Panc1 (cell line): ENCODE measurements around the gene LARP7. TPM values are rescaled to one million over a fixed set of nuclear protein-coding genes. Genes with fewer than 3 reads are reported as not detected.

Source experiments
- ATAC-seq: fragments of 200-7000 bp; cut with Tn5 transposase; 2 replicates; pipeline ENCODE4 v1.9.1; 2020; ENCODE audit warnings: mild to moderate bottlenecking, moderate library complexity
- BruUV-seq: library from RNA; stranded (reverse); fragments of 400-500 nt; replicated peaks from 2 replicates; lab custom pipeline; 2021; lab: Mats Ljungman, UMichigan
- CTCF ChIA-PET: fragments of 300-600 bp; sonication (Branson Sonifier 250); formaldehyde crosslinking; loops from one replicate; lab custom pipeline; 2022; ENCODE audit warnings: antibody characterized with exemption; lab: Charles Lee
- POLR2A ChIA-PET: fragments of 300-600 bp; sonication (Branson Sonifier 250); formaldehyde crosslinking; loops from one replicate; lab custom pipeline; 2022; ENCODE audit warnings: antibody characterized with exemption; lab: Charles Lee
- DNase-seq: peaks from one replicate; pipeline ENCODE4 v3.0.0-alpha.2; 2010; ENCODE audit warnings: low read depth, low spot score
- H3K27ac ChIP-seq: 2 replicates; pipeline ENCODE4 v1.5.1; 2011; ENCODE audit warnings: mild to moderate bottlenecking, low read length, inconsistent platforms
- H3K27me3 ChIP-seq: fragments of 200-500 bp; sonication (Bioruptor generic); 2 replicates; pipeline ENCODE4 v1.6.0; 2014; ENCODE audit warnings: low read length, inconsistent platforms; ENCODE audit not compliant: control insufficient read depth, insufficient read depth
- H3K36me3 ChIP-seq: fragments of 200-500 bp; sonication (Bioruptor generic); 2 replicates; pipeline ENCODE4 v1.5.1; 2014; ENCODE audit warnings: inconsistent platforms, mild to moderate bottlenecking, low read length, moderate library complexity; ENCODE audit not compliant: control insufficient read depth, insufficient read depth
- H3K4me1 ChIP-seq: 2 replicates; pipeline ENCODE4 v1.5.1; 2011; ENCODE audit warnings: inconsistent platforms, mild to moderate bottlenecking, low read length, moderate library complexity; ENCODE audit not compliant: control insufficient read depth, insufficient read depth
- H3K4me3 ChIP-seq, 2 experiments: 2 replicates each; pipeline ENCODE4 v1.5.1; 2011 to 2012; ENCODE audit warnings: low read depth in 2 of 2, low read length in 2 of 2, mild to moderate bottlenecking in 2 of 2, inconsistent platforms in 1 of 2, moderate library complexity in 1 of 2
- H3K9me3 ChIP-seq: fragments of 200-500 bp; sonication (Bioruptor generic); 2 replicates; pipeline ENCODE4 v1.5.1; 2014; ENCODE audit warnings: low read depth, mild to moderate bottlenecking, inconsistent platforms, low read length, moderate library complexity; ENCODE audit not compliant: control insufficient read depth, insufficient read depth
- POLR2AphosphoS5 ChIP-seq: IDR thresholded peaks from 2 replicates; pipeline ENCODE4 v1.6.1; 2012; ENCODE audit warnings: mild to moderate bottlenecking, low read depth, low read length, moderate library complexity
- SIN3A ChIP-seq: IDR thresholded peaks from 2 replicates; pipeline ENCODE4 v1.6.1; 2012; ENCODE audit warnings: low read depth, mild to moderate bottlenecking, low read length, moderate library complexity, borderline replicate concordance; ENCODE audit not compliant: insufficient read depth
- TCF7L2 ChIP-seq: IDR thresholded peaks from 2 replicates; pipeline ENCODE4 v1.6.1; 2011; ENCODE audit warnings: mild to moderate bottlenecking, low read depth, low read length, inconsistent platforms
- in situ Hi-C: cut with HindIII; loops from 2 replicates; pipeline ENCODE4 v1.10.0; 2016; ENCODE audit warnings: low sequenced_read_pairs, low pct_unique_long_range_greater_than_20kb
- intact Hi-C: fragments of 100-400 bp; cut with micrococcal nuclease; formaldehyde crosslinking; loops from one replicate; pipeline ENCODE4 v1.10.0; 2022; ENCODE audit not compliant: unreplicated experiment
- total RNA-seq: library from RNA; stranded (reverse); gene quantifications from one replicate; pipeline ENCODE4 v1.2.1, GENCODE V29; 2021; ENCODE audit not compliant: unreplicated experiment
- TF ChIP-seq, protein P1 (sequence below), 2 experiments: IDR thresholded peaks; 2 replicates each; pipeline ENCODE4 v1.6.1; 2011 to 2012; ENCODE audit warnings: low read depth in 2 of 2, control low read depth in 1 of 2, low read length in 1 of 2, mild to moderate bottlenecking in 1 of 2, moderate library complexity in 1 of 2; ENCODE audit not compliant: insufficient read depth in 1 of 2
- TF ChIP-seq, protein P2 (sequence below): fragments of 450-650 bp; IDR thresholded peaks from 2 replicates; pipeline ENCODE4 v1.5.1; 2017; ENCODE audit warnings: mild to moderate bottlenecking

The LARP7 gene
- total RNA-seq, 1 experiment from 2014 or later: 21.7 TPM

DNA sequence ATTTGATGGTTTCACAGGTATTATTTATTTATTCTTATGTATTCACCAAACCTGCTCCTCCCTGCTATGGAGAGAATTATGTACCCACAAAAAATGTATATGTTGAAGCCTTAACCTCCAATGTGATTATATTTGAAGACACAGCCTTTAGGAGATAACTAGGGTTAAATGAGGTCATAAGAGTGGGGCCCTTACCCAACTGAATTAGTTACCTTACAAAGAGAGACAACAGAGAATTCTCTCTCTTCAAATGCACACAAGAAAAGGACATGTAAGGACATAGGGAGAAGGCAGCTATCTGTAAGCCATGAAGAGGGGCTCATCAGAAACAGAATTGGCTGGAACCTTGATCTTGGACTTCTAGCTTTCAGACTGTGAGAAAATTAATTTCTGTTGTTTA, 44.2 kb upstream of the LARP7 start:
- TF ChIP-seq POLR2AphosphoS5: no peak
- TF ChIP-seq TCF7L2: no peak
- no peak for TF ChIP-seq SIN3A
- TF ChIP-seq, protein P1, sequence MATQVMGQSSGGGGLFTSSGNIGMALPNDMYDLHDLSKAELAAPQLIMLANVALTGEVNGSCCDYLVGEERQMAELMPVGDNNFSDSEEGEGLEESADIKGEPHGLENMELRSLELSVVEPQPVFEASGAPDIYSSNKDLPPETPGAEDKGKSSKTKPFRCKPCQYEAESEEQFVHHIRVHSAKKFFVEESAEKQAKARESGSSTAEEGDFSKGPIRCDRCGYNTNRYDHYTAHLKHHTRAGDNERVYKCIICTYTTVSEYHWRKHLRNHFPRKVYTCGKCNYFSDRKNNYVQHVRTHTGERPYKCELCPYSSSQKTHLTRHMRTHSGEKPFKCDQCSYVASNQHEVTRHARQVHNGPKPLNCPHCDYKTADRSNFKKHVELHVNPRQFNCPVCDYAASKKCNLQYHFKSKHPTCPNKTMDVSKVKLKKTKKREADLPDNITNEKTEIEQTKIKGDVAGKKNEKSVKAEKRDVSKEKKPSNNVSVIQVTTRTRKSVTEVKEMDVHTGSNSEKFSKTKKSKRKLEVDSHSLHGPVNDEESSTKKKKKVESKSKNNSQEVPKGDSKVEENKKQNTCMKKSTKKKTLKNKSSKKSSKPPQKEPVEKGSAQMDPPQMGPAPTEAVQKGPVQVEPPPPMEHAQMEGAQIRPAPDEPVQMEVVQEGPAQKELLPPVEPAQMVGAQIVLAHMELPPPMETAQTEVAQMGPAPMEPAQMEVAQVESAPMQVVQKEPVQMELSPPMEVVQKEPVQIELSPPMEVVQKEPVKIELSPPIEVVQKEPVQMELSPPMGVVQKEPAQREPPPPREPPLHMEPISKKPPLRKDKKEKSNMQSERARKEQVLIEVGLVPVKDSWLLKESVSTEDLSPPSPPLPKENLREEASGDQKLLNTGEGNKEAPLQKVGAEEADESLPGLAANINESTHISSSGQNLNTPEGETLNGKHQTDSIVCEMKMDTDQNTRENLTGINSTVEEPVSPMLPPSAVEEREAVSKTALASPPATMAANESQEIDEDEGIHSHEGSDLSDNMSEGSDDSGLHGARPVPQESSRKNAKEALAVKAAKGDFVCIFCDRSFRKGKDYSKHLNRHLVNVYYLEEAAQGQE (IDR thresholded peaks at IDR 0.05; ENCODE audit: insufficient read depth in 1 of 2, low read depth in 2 of 2, low read length in 1 of 2): no peak
- TF ChIP-seq, protein P2, sequence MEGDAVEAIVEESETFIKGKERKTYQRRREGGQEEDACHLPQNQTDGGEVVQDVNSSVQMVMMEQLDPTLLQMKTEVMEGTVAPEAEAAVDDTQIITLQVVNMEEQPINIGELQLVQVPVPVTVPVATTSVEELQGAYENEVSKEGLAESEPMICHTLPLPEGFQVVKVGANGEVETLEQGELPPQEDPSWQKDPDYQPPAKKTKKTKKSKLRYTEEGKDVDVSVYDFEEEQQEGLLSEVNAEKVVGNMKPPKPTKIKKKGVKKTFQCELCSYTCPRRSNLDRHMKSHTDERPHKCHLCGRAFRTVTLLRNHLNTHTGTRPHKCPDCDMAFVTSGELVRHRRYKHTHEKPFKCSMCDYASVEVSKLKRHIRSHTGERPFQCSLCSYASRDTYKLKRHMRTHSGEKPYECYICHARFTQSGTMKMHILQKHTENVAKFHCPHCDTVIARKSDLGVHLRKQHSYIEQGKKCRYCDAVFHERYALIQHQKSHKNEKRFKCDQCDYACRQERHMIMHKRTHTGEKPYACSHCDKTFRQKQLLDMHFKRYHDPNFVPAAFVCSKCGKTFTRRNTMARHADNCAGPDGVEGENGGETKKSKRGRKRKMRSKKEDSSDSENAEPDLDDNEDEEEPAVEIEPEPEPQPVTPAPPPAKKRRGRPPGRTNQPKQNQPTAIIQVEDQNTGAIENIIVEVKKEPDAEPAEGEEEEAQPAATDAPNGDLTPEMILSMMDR: no peak
- DNase-seq: no peak
- no TSS peak for BruUV-seq
- in situ Hi-C loops (no loop called here), intact Hi-C loops (no loop called here)
- Histone ChIP-seq H3K36me3 (no peaks in the 10 kb centered on the region), H3K4me3 (no peak overlapping the region), H3K4me1 (no peaks in the 10 kb centered on the region), H3K27me3 (no peaks in the 10 kb centered on the region), H3K27ac (no peak overlapping the region), H3K9me3 (no peaks in the 10 kb centered on the region)
- POLR2A ChIA-PET: no interaction called here
- ATAC-seq: no peak
- CTCF ChIA-PET: no interaction called here

DNA sequence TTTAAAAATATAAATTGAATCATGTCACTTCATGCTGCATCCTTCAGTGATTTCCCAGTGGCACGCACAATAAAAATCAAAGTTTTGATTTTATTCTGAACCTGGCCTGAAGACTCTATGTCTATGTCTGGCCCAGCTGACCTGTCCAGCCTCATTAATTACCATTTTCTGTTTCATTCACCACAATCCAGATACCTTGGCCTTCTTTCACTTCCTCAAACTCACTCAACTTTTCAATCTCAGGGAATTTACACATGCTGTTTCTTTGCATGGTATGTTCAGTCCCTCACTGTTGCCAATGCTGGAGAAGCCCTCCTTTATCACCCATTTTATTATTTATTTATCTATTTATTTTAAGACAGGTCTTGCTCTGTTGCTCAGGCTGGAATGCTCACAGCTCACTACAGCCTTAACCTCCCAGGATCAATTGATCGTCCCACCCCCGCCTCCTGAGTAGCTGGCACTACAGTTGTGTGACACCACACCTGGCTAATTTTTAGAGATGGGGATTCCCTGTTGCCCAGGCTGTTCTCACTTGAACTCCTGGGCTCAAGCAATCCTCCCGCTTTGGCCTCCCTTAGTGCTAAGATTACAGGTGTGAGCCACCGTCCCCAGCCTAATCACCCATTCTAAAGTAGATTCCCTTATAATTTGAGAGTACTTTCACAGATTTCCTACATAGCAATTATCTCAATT, 43.4 kb upstream of the LARP7 start:
- TF ChIP-seq, protein P1 (IDR thresholded peaks at IDR 0.05; ENCODE audit: insufficient read depth in 1 of 2, low read depth in 2 of 2, low read length in 1 of 2): no peak
- TF ChIP-seq SIN3A (no peak), POLR2AphosphoS5 (no peak), TCF7L2 (no peak)
- TF ChIP-seq, protein P2: no peak
- CTCF ChIA-PET: no interaction called here
- in situ Hi-C loops: no loop called here

More for the DNA sequence above, 43.4 kb upstream of the LARP7 start:
- no peak for ATAC-seq
- Histone ChIP-seq H3K4me1 (no peaks in the 10 kb centered on the region), H3K27me3 (no peaks in the 10 kb centered on the region), H3K36me3 (no peaks in the 10 kb centered on the region), H3K27ac (no peak overlapping the region), H3K9me3 (no peaks in the 10 kb centered on the region), H3K4me3 (no peak overlapping the region)
- no peak for DNase-seq
- intact Hi-C loops: no loop called here
- POLR2A ChIA-PET: no interaction called here
- no TSS peak for BruUV-seq
